HG03066 (cell line): Measurements from ENCODE around the gene ENSA.
A peak's percentile ranks its signal among the peaks of the same experiment; 100 is the strongest.
"Not testable (repeated sequence)": the region's sequence is repeated elsewhere in the genome, so short reads cannot be mapped to it uniquely, and the experiment has no call there.

ENCODE experiments used
- ATAC-seq: cut with Tn5 transposase; IDR thresholded peaks from one replicate; pipeline ENCODE4 v1.9.1; 2021; ENCODE audit warnings: low read depth; ENCODE audit not compliant: unreplicated experiment

Gene ENSA

GRCh38 chr1:150629115-150629928 is at the start of gene ENSA:
ENSA (minus strand) TSS chr1:150629612; CDS start chr1:150629470, 142 bp downstream.
- peak; percentile 91 for ATAC-seq

GRCh38 chr1:150678988-150679387 is 49.6 kb upstream of the ENSA start:
- ATAC-seq = no peak

GRCh38 chr1:150674881-150675280 is 45.5 kb upstream of the ENSA start:
- ATAC-seq = no peak

GRCh38 chr1:150663321-150663720 is 33.9 kb upstream of the ENSA start:
- no peak for ATAC-seq

- ATAC-seq = no peak
These were observed 33.4 kb upstream of the ENSA start for GRCh38 chr1:150662811-150663210.

GRCh38 chr1:150661156-150661555 is 31.7 kb upstream of the ENSA start:
- ATAC-seq = no peak

- no peak for ATAC-seq
These were observed 31.2 kb upstream of the ENSA start for GRCh38 chr1:150660584-150660983.

- not testable (repeated sequence) for ATAC-seq
These were observed 27.7 kb upstream of the ENSA start for GRCh38 chr1:150657064-150657463.

- not testable (repeated sequence) for ATAC-seq
These were observed 25.2 kb upstream of the ENSA start for GRCh38 chr1:150654635-150655034.

- ATAC-seq = no peak
These were observed 20.8 kb upstream of the ENSA start for GRCh38 chr1:150650193-150650592.

- no peak for ATAC-seq
These were observed 20.1 kb upstream of the ENSA start for GRCh38 chr1:150649441-150650075.

GRCh38 chr1:150642296-150642695 is 12.9 kb upstream of the ENSA start:
- no peak for ATAC-seq

- ATAC-seq = not testable (repeated sequence)
These were observed 11.9 kb upstream of the ENSA start for GRCh38 chr1:150641126-150641815.

GRCh38 chr1:150638430-150638829 is 9.0 kb upstream of the ENSA start:
- not testable (repeated sequence) for ATAC-seq

GRCh38 chr1:150634839-150635622 is 5.6 kb upstream of the ENSA start:
- not testable (repeated sequence) for ATAC-seq

GRCh38 chr1:150628766-150629114 is 672 bp downstream of the ENSA start:
- no peak for ATAC-seq

GRCh38 chr1:150627826-150628410 is 1.5 kb downstream of the ENSA start:
- ATAC-seq = no peak

GRCh38 chr1:150626150-150626549 is 3.3 kb downstream of the ENSA start:
- no peak for ATAC-seq

- not testable (repeated sequence) for ATAC-seq
These were observed 4.9 kb downstream of the ENSA start for GRCh38 chr1:150624546-150624945.

- not testable (repeated sequence) for ATAC-seq
These were observed 5.3 kb downstream of the ENSA start for GRCh38 chr1:150624134-150624533.
